ENCODE results near the gene MUC5AC. TPM values are rescaled to one million over a fixed set of nuclear protein-coding genes. Genes with fewer than 3 reads are reported as not detected.

The MUC5AC gene
- total RNA-seq, 1 experiment from 2014 or later = 0.11 TPM

DNA sequence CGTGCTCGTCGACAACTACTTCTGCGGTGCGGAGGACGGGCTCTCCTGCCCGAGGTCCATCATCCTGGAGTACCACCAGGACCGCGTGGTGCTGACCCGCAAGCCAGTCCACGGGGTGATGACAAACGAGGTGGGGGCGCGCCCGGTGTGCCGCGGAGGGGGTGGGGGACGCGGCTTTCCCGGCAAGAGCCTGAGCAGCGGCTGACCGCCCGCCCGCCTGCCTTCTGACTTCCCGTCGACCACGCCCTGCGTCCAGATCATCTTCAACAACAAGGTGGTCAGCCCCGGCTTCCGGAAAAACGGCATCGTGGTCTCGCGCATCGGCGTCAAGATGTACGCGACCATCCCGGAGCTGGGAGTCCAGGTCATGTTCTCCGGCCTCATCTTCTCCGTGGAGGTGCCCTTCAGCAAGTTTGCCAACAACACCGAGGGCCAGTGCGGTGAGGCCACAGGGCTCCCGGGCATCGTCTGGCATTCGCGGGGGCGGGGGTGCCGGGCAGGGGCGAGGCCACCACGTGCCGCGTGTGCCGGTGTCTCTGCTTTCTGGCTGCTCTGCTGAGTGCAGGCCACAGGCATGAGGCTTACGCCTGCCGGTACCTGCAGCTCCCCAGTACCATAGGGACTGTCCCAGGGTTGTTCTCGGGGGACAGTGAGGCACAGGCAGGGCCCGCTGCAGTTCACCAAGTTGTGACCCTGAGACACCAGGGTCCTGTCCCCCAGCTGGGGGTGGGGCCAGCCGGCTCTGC, 36.7 kb downstream of the MUC5AC start:
- ATAC-seq (no peak), DNase-seq (no peak)
- CTCF ChIA-PET = no interaction called here
- no peaks in the 10 kb centered on the region for H3K79me2 ChIP-seq (ENCODE audit: low read length)
- H3K9me2 ChIP-seq (replicated peaks; ENCODE audit: low read length) = no peaks in the 10 kb centered on the region
- H3K4me3 ChIP-seq (ENCODE audit: low read length) = no peak overlapping the region
- no TSS peak for BruUV-seq (replicated peaks)
- H2AFZ ChIP-seq (ENCODE audit: low read length) = no peak overlapping the region
- H3K9me3 ChIP-seq (ENCODE audit: low read length) = no peaks in the 10 kb centered on the region
- H3K4me1 ChIP-seq (ENCODE audit: insufficient read depth, low read length) = peaks cover 4% of the 10 kb centered on the region; the same call in 1 of the 2 replicates
- no peaks in the 10 kb centered on the region for H3F3A ChIP-seq (ENCODE audit: low read length, unreplicated experiment)
- H3K36me3 ChIP-seq (ENCODE audit: low read depth, low read length) = no peaks in the 10 kb centered on the region
- TF ChIP-seq EZH2 (IDR thresholded peaks at IDR 0.05; ENCODE audit: low read length, unreplicated experiment) = no peak
- TF ChIP-seq, protein P1, sequence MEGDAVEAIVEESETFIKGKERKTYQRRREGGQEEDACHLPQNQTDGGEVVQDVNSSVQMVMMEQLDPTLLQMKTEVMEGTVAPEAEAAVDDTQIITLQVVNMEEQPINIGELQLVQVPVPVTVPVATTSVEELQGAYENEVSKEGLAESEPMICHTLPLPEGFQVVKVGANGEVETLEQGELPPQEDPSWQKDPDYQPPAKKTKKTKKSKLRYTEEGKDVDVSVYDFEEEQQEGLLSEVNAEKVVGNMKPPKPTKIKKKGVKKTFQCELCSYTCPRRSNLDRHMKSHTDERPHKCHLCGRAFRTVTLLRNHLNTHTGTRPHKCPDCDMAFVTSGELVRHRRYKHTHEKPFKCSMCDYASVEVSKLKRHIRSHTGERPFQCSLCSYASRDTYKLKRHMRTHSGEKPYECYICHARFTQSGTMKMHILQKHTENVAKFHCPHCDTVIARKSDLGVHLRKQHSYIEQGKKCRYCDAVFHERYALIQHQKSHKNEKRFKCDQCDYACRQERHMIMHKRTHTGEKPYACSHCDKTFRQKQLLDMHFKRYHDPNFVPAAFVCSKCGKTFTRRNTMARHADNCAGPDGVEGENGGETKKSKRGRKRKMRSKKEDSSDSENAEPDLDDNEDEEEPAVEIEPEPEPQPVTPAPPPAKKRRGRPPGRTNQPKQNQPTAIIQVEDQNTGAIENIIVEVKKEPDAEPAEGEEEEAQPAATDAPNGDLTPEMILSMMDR (conservative IDR thresholded peaks at IDR 0.05; ENCODE audit: low read depth, low read length) = no peak
- no peak for TF ChIP-seq EZH2phosphoT487 (IDR thresholded peaks at IDR 0.05; ENCODE audit: borderline replicate concordance, low read length)
- no peak overlapping the region for H3K27ac ChIP-seq (ENCODE audit: low read length)
- no peak overlapping the region for H3K4me2 ChIP-seq (ENCODE audit: low read length)
- no peak overlapping the region for H3K9ac ChIP-seq (ENCODE audit: low read length)
- H3K27me3 ChIP-seq (ENCODE audit: low read length) = no peaks in the 10 kb centered on the region
- H4K20me1 ChIP-seq (ENCODE audit: low read length) = no peaks in the 10 kb centered on the region
- intact Hi-C loops (cut with micrococcal nuclease) = no loop called here
- POLR2A ChIA-PET (ENCODE audit: unreplicated experiment) = no interaction called here

DNA sequence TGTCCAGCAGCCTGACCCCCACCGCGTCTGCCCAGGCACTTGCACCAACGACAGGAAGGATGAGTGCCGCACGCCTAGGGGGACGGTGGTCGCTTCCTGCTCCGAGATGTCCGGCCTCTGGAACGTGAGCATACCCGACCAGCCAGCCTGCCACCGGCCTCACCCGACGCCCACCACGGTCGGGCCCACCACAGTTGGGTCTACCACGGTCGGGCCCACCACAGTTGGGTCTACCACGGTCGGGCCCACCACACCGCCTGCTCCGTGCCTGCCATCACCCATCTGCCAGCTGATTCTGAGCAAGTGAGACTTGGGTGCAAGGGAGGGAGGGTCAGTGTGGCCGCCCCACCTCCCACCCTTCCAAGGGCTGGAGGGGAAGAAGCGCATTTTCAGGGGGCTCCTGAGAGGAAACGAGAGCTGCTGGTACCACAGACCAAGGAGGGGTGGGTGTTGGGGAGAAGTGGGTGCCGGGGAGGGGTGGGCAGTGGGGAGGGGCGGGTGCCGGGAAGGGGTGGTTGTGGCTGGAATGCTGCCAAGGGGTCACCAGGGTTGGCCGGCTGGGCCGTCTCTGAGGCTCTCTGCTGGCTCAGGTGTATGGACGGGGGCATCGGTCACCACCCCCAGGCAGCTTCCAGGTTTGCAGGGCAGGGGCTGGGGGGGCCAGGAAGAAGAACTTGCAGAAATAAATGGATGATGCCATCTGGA, 37.4 kb downstream of the MUC5AC start:
- Histone ChIP-seq H3F3A (ENCODE audit: low read length, unreplicated experiment) (no peaks in the 10 kb centered on the region), H3K79me2 (ENCODE audit: low read length) (no peaks in the 10 kb centered on the region), H3K9ac (ENCODE audit: low read length) (no peak overlapping the region), H3K27ac (ENCODE audit: low read length) (no peak overlapping the region), H3K9me2 (replicated peaks; ENCODE audit: low read length) (no peaks in the 10 kb centered on the region), H3K27me3 (ENCODE audit: low read length) (no peaks in the 10 kb centered on the region), H3K4me1 (ENCODE audit: insufficient read depth, low read length) (peaks cover 11% of the 10 kb centered on the region), H2AFZ (ENCODE audit: low read length) (no peak overlapping the region), H3K36me3 (ENCODE audit: low read depth, low read length) (no peaks in the 10 kb centered on the region), H3K4me2 (ENCODE audit: low read length) (no peak overlapping the region), H4K20me1 (ENCODE audit: low read length) (no peaks in the 10 kb centered on the region), H3K9me3 (ENCODE audit: low read length) (no peaks in the 10 kb centered on the region), H3K4me3 (ENCODE audit: low read length) (no peak overlapping the region)
- no peak for ATAC-seq
- ChIA-PET CTCF (no interaction called here), POLR2A (ENCODE audit: unreplicated experiment) (no interaction called here)
- intact Hi-C loops (cut with micrococcal nuclease) = no loop called here
- DNase-seq = no peak
- no TSS peak for BruUV-seq (replicated peaks)
- TF ChIP-seq EZH2 (IDR thresholded peaks at IDR 0.05; ENCODE audit: low read length, unreplicated experiment) (no peak), EZH2phosphoT487 (IDR thresholded peaks at IDR 0.05; ENCODE audit: borderline replicate concordance, low read length) (no peak)
- TF ChIP-seq, protein P1 (conservative IDR thresholded peaks at IDR 0.05; ENCODE audit: low read depth, low read length) = no peak
